Left cardiac atrium (tissue), 4 donors: ENCODE results near the gene ASAP2. TPM values are rescaled to one million over a fixed set of nuclear protein-coding genes. Genes with fewer than 3 reads are reported as not detected.
A peak's percentile ranks its signal among the peaks of the same experiment; 100 is the strongest.
"Not testable (repeated sequence)": the region's sequence is repeated elsewhere in the genome, so short reads cannot be mapped to it uniquely, and the experiment has no call there.

Experiments
- ATAC-seq, 2 donors: fragments of 200-7000 bp; cut with Tn5 transposase; one replicate each; pipeline ENCODE4 v1.9.1; 2020; ENCODE audit warnings: mild to moderate bottlenecking in 2 of 2, moderate library complexity in 2 of 2
- DNase-seq: peaks from one replicate; pipeline ENCODE4 v3.0.0-alpha.2; 2020
- intact Hi-C, 2 donors: fragments of 100-400 bp; cut with DNase I; formaldehyde crosslinking; loops; one replicate each; pipeline versions ENCODE4 v1.14.1 to v1.15.1; 2022 to 2023
- total RNA-seq, 2 donors: library from RNA; stranded (reverse); fragmentation: NEBNext Ultra II Directional; extraction: Animal tissue kit (Norgen Biotek cat#: 25700); gene quantifications; one replicate each; pipeline ENCODE4 v1.2.1, GENCODE V29; 2021
- donor health status: DM: no; HTN: yes; CAD: no.
- donor health status: DM: no; HTN: yes; CAD: no; lungs with severe emphysema.
- donor health status: DM: yes; HTN: yes; CAD: no.
- donor health status: Dilated cardiomyopathy.

The ASAP2 gene
- total RNA-seq, 2 donors from 2014 or later = 13.4 to 18.2 TPM

- ATAC-seq = peak; percentile 47 to 67
- no peak for DNase-seq
- intact Hi-C loops = no loop called here
Observed at GRCh38 chr2:9392898-9393765, 186.5 kb downstream of the ASAP2 start.

- DNase-seq (no peak), ATAC-seq (no peak)
- intact Hi-C loops = no loop called here
Observed at GRCh38 chr2:9394816-9395215, 188.2 kb downstream of the ASAP2 start.

GRCh38 chr2:9397201-9397600, 190.6 kb downstream of the ASAP2 start:
- DNase-seq (no peak), ATAC-seq (no peak)
- intact Hi-C loops = no loop called here

GRCh38 chr2:9398251-9398650, 191.6 kb downstream of the ASAP2 start:
- intact Hi-C loops, ATAC-seq, DNase-seq: not testable (repeated sequence)

GRCh38 chr2:9398881-9399780, 192.5 kb downstream of the ASAP2 start:
- peak; percentile 62 to 75 for ATAC-seq
- no peak for DNase-seq
- intact Hi-C loops = no loop called here

GRCh38 chr2:9400268-9401058, 193.9 kb downstream of the ASAP2 start:
- DNase-seq = no peak
- intact Hi-C loops = no loop called here
- no peak for ATAC-seq

- DNase-seq (no peak), ATAC-seq (no peak)
- intact Hi-C loops = no loop called here
Observed at GRCh38 chr2:9401059-9401547, 194.5 kb downstream of the ASAP2 start.

- intact Hi-C loops = no loop called here
- DNase-seq = no peak
- no peak for ATAC-seq
Observed at GRCh38 chr2:9401646-9402371, 195.2 kb downstream of the ASAP2 start.

- DNase-seq (no peak), ATAC-seq (no peak)
- intact Hi-C loops = no loop called here
Observed at GRCh38 chr2:9403924-9404323, 197.3 kb downstream of the ASAP2 start.

GRCh38 chr2:9404451-9404850, 197.8 kb downstream of the ASAP2 start:
- ATAC-seq (no peak), DNase-seq (no peak)
- intact Hi-C loops = no loop called here

- DNase-seq = no peak
- intact Hi-C loops = no loop called here
- ATAC-seq = no peak
Observed at GRCh38 chr2:9405636-9406035, 199.0 kb downstream of the ASAP2 start.

- ATAC-seq (peak in 1 of 2 donors; percentile 29), DNase-seq (no peak)
- intact Hi-C loops = no loop called here
Observed at GRCh38 chr2:9406529-9407362, 200.1 kb downstream of the ASAP2 start.

GRCh38 chr2:9407363-9407811, 200.8 kb downstream of the ASAP2 start:
- intact Hi-C loops = no loop called here
- ATAC-seq (no peak), DNase-seq (no peak)

- intact Hi-C loops = no loop called here
- DNase-seq = no peak
- ATAC-seq = peak in 1 of 2 donors; percentile 83
Observed at GRCh38 chr2:9408641-9409151, 202.1 kb downstream of the ASAP2 start.

GRCh38 chr2:9410108-9410507, 203.5 kb downstream of the ASAP2 start:
- no peak for DNase-seq
- intact Hi-C loops = no loop called here
- ATAC-seq = no peak

- DNase-seq (no peak), ATAC-seq (no peak)
- intact Hi-C loops = no loop called here
Observed at GRCh38 chr2:9412781-9413180, 206.2 kb downstream of the ASAP2 start.

- intact Hi-C loops = no loop called here
- DNase-seq (no peak), ATAC-seq (peak; percentile 19 to 21)
Observed at GRCh38 chr2:9415516-9416169, 209.0 kb downstream of the ASAP2 start.
